HG03139 (cell line): ENCODE data around the gene NMUR1.
"Not testable (repeated sequence)": the region's sequence is repeated elsewhere in the genome, so short reads cannot be mapped to it uniquely, and the experiment has no call there.

Source experiments
- ATAC-seq: cut with Tn5 transposase; IDR thresholded peaks from one replicate; pipeline ENCODE4 v1.9.1; 2021; ENCODE audit not compliant: unreplicated experiment

NMUR1 gene, protein sequence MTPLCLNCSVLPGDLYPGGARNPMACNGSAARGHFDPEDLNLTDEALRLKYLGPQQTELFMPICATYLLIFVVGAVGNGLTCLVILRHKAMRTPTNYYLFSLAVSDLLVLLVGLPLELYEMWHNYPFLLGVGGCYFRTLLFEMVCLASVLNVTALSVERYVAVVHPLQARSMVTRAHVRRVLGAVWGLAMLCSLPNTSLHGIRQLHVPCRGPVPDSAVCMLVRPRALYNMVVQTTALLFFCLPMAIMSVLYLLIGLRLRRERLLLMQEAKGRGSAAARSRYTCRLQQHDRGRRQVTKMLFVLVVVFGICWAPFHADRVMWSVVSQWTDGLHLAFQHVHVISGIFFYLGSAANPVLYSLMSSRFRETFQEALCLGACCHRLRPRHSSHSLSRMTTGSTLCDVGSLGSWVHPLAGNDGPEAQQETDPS

GRCh38 chr2:231530099-231531011 lies at the start of gene NMUR1:
NMUR1 (minus strand) TSS chr2:231530445; CDS start chr2:231530361, 84 bp downstream.
- no peak for ATAC-seq

DNA sequence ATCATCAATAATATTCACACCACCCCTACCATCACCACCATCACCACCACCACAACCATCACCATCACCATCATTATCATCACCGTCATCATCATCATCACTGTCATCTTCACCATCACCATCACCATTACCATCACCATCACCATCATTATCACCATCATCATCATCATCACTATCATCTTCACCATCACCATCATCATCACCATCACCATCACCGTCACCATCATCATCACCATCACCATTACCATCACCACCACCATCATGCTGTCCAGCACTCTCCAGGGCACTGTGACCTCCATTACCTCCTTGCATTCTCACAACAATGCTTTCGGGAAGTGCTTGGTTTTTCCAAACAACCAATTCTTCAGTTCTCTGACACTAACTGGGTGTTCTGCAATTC lies 49.3 kb upstream of the NMUR1 start:
- no peak for ATAC-seq

DNA sequence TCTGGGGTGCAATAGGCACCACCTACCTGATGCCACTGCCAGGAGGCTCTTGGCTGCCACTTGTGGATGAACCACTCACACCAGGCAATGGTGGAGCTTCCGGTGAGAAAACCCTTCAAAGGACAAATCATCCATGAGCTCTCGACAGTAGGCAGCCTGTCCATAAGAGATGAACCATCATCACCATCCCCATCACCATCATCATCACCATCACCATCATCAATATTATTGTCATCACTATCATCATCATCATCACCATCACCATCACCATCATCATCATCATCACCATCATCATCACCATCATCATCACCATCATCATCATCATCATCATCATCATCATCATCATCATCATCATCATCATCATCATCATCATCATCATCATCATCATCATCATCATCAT lies 48.4 kb upstream of the NMUR1 start:
- ATAC-seq = not testable (repeated sequence)

GRCh38 chr2:231576465-231576864 lies 46.2 kb upstream of the NMUR1 start:
- no peak for ATAC-seq

- ATAC-seq = no peak
These were observed 45.5 kb upstream of the NMUR1 start for GRCh38 chr2:231575612-231576256.

DNA sequence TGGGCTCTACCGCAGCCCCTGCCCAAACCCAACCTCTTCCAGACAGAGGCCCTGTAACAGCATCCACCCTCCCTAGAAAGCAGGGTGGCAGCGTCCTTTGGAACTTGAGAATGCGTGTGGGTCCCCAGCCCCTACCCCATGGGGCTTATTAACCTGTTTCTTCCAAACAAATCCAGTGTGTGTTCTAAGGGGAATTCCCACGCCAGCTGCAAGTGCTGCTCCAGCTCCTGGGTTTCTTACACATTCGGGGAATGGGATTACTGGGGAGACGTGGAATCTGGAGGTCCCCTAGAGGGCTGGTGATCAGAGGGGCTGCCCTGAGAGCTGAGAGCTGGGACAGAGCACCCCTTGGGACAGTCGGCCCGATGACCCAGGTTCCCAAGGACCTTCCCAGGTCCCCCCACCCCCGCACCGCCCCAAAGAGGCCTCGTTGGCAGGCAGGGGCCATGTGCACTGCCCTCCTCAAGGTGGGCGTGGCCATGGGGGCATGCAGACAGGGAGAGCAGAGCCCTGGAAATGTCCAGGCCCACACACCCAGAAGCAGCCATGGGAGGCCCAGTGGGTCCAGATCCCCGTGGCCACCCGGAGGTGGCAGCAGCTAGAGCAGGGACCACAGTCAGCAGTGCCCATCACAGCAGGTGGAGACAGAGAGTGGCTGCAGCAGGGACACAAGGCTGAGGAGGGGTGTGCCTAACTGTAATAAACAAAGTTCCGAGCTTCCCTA lies 43.6 kb upstream of the NMUR1 start:
- no peak for ATAC-seq

DNA sequence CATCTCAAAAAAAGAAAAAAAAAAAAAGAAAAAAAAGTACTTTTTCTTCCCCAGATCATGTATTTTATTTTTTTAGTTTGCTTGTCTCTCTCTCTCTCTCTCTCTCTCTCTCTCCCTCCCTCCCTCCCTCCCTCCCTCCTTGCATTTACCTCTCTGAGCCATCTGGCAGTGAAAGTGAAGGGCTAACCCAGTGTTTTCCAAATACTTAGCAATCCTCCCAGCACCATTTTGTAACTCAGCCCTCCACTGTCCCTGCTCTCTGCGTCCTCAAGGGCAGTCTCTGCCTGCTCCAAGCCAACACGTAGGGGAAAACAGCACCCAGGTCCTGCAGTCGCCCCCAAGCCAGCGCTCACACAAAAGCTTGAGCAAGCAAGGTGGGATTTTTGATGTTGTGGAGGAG lies 42.9 kb upstream of the NMUR1 start:
- ATAC-seq = no peak

- ATAC-seq = no peak
These were observed 41.5 kb upstream of the NMUR1 start for GRCh38 chr2:231571661-231572191.

DNA sequence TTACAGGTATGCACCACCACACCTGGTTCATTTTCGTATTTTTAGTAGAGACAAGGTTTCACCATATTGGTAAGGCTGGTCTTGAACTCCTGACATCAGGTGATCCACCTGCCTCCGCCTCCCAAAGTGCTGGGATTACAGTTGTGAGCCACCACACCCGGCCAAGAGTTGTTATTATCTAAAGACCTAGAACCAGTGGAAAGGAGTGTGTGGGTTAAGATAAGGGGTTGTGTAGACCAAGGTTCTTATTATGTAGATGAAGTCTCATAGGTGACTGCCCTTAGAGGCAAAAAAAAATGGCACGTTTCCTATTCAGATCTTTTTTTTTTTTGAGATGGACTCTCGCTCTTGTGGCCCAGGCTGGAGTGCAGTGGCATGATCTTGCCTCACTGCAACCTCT lies 40.7 kb upstream of the NMUR1 start:
- ATAC-seq = not testable (repeated sequence)

GRCh38 chr2:231568785-231569435 lies 38.7 kb upstream of the NMUR1 start:
- no peak for ATAC-seq

GRCh38 chr2:231568098-231568784 lies 38.0 kb upstream of the NMUR1 start:
- ATAC-seq = no peak

GRCh38 chr2:231567159-231567558 lies 36.9 kb upstream of the NMUR1 start:
- no peak for ATAC-seq

- ATAC-seq = no peak
These were observed 35.8 kb upstream of the NMUR1 start for GRCh38 chr2:231565887-231566594.

DNA sequence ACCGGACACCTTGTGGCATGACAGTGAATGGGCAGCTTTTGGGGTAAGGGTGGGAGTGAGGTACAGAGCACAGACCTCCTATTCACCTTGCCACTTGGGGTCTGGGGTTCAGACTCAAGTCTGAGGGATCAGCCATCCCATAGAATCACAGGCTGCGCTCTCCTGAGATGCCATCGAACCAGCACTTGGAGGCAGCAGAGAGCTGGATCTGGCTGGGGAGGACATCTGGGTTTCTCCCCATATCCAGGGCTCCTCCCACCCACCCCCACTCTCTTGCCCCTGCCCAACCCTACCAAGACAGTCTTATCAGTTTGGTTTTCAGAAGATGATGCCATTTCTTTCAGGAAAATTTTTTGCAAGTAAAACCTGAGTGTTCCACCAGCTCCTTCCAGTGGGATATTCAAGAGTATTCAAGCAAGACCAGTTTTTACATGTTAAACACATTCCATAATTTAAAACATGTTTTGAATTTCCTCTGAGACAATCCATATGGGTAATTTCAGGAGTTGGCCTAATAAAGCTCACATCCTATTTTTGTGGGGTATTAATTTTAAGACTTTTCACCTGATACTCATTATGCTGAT lies 33.2 kb upstream of the NMUR1 start:
- no peak for ATAC-seq

DNA sequence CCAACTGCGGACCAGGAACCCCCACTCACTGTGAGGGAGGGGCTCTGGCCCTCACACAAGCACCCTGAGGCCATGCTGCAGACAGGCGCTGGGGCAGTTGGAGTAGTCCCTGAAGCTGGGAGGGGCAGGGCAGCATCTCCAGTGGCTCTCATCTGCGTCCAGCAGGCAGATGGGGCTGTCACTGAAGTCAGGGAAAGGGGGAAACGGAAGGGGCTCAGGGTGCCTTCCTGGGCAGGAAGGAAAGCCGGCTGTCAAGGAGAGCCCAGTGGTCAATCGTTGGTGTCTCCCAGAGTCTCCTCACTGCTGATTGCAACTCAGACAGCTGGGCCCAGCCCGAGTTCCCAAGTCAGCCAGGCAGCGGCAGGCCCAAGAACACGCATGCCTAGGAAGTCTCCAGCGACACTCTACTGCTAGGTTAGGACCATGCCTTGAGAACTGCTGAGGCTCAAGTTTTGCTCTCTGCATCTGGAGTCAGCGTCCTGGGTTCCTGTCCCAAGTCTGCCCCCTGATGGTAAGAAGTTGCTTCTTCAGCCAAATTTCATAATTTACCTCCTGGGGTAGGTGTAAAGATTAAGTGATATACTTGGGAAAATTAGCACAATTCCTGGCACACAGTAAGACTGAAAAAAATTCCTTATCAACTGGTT lies 27.4 kb upstream of the NMUR1 start:
- peak; percentile 78 for ATAC-seq

DNA sequence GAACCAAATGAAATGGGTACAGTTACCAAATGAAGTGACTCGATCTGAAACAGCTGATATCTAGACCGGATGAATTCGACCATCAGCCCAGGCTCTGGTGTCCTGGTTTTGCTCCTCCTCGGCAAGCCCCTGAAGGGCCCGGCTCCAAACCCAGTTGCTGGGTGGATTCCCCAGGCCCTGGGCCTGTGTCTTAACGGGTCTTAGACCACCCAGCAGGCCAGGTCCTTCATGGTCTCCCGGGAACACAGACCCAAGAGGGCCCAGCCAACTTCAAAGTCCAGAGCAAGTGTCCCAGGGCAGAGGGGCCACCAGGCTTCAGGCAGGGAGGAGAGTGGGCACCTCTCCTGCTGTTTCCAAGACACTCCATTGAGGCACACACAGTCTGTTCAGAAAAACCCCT lies 26.7 kb upstream of the NMUR1 start:
- ATAC-seq = no peak

- ATAC-seq = not testable (repeated sequence)
These were observed 26.3 kb upstream of the NMUR1 start for GRCh38 chr2:231556496-231556895.
